OCI-LY3 (cell line): ENCODE measurements around the gene MGP.
A peak's percentile ranks its signal among the peaks of the same experiment; 100 is the strongest.

ENCODE experiments used
- H2AFZ ChIP-seq: fragments of 200-600, 300-600 bp; shearing (Covaris generic); 2 replicates; pipeline ENCODE4 v1.6.0; 2014; ENCODE audit warnings: antibody characterized with exemption, low read depth, low read length
- H3K27ac ChIP-seq: fragments of 200-600, 300-600 bp; sonication (generic); 2 replicates; pipeline ENCODE4 v1.5.1; 2014; ENCODE audit warnings: mild to moderate bottlenecking, low read length, moderate library complexity, mixed read lengths
- H3K27me3 ChIP-seq: fragments of 200-600, 300-600 bp; sonication (generic); 2 replicates; pipeline ENCODE4 v1.6.1; 2014; ENCODE audit warnings: low read depth, low read length, mixed read lengths
- H3K36me3 ChIP-seq: fragments of 200-600, 300-600 bp; sonication (generic); replicated peaks from 2 replicates; pipeline ENCODE3; 2014; ENCODE audit warnings: low read depth, low read length, mixed read lengths
- H3K4me1 ChIP-seq: fragments of 300-600, 200-600 bp; sonication (generic); 2 replicates; pipeline ENCODE4 v1.6.1; 2014; ENCODE audit warnings: low read length, mixed read lengths
- H3K4me2 ChIP-seq: fragments of 200-600, 300-600 bp; sonication (generic); 2 replicates; pipeline ENCODE4 v1.6.1; 2014; ENCODE audit warnings: low read length, mixed read lengths
- H3K4me3 ChIP-seq: fragments of 300-600, 200-600 bp; sonication (generic); 2 replicates; pipeline ENCODE4 v1.5.1; 2014; ENCODE audit warnings: antibody characterized with exemption, mild to moderate bottlenecking, low read length, moderate library complexity
- H3K79me2 ChIP-seq: fragments of 300-600, 200-600 bp; shearing (Covaris generic); 2 replicates; pipeline ENCODE4 v1.6.1; 2014; ENCODE audit warnings: mild to moderate bottlenecking, low read length, mixed read lengths
- H3K9ac ChIP-seq: fragments of 300-600, 200-600 bp; shearing (Covaris generic); 2 replicates; pipeline ENCODE4 v1.6.0; 2014; ENCODE audit warnings: mild to moderate bottlenecking, low read length, moderate library complexity
- H3K9me3 ChIP-seq: fragments of 200-600, 300-600 bp; shearing (Covaris generic); 2 replicates; pipeline ENCODE4 v1.6.1; 2014; ENCODE audit warnings: low read length, mixed read lengths; ENCODE audit not compliant: insufficient read depth
- H4K20me1 ChIP-seq: fragments of 200-600, 300-600 bp; sonication (generic); 2 replicates; pipeline ENCODE4 v1.6.1; 2016; ENCODE audit warnings: low read length, mixed read lengths; ENCODE audit not compliant: insufficient read depth
- EZH2phosphoT487 ChIP-seq: fragments of 200-600 bp; shearing (Covaris generic); IDR thresholded peaks from 2 replicates; pipeline ENCODE4 v1.6.1; 2018; ENCODE audit warnings: antibody characterized with exemption, mixed run types, low read depth
- TF ChIP-seq, protein P1 (sequence below): fragments of 200-600, 300-600 bp; sonication (generic); IDR thresholded peaks from 2 replicates; pipeline ENCODE4 v1.5.1; 2014; ENCODE audit warnings: antibody characterized with exemption, low read length, low read depth

Gene MGP

GRCh38 chr12:14896521-14897169 is 11.0 kb upstream of the MGP start:
- H3K4me3 ChIP-seq: no peak overlapping the region
- no peak overlapping the region for H3K4me2 ChIP-seq
- TF ChIP-seq EZH2phosphoT487: no peak
- TF ChIP-seq, protein P1, sequence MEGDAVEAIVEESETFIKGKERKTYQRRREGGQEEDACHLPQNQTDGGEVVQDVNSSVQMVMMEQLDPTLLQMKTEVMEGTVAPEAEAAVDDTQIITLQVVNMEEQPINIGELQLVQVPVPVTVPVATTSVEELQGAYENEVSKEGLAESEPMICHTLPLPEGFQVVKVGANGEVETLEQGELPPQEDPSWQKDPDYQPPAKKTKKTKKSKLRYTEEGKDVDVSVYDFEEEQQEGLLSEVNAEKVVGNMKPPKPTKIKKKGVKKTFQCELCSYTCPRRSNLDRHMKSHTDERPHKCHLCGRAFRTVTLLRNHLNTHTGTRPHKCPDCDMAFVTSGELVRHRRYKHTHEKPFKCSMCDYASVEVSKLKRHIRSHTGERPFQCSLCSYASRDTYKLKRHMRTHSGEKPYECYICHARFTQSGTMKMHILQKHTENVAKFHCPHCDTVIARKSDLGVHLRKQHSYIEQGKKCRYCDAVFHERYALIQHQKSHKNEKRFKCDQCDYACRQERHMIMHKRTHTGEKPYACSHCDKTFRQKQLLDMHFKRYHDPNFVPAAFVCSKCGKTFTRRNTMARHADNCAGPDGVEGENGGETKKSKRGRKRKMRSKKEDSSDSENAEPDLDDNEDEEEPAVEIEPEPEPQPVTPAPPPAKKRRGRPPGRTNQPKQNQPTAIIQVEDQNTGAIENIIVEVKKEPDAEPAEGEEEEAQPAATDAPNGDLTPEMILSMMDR: no peak
- no peak overlapping the region for H2AFZ ChIP-seq
- no peak overlapping the region for H3K9ac ChIP-seq
- no peaks in the 10 kb centered on the region for H3K79me2 ChIP-seq
- no peaks in the 10 kb centered on the region for H3K4me1 ChIP-seq
- H3K27me3 ChIP-seq: 0 out of 2 replicates have a peak, but pooled peaks cover 7% of the 10 kb centered on the region
- no peaks in the 10 kb centered on the region for H3K9me3 ChIP-seq
- H4K20me1 ChIP-seq: no peaks in the 10 kb centered on the region
- no peaks in the 10 kb centered on the region for H3K36me3 ChIP-seq
- H3K27ac ChIP-seq: no peak overlapping the region

GRCh38 chr12:14893506-14894250 is 8.0 kb upstream of the MGP start:
- no peak overlapping the region for H3K9ac ChIP-seq
- H3K79me2 ChIP-seq: no peaks in the 10 kb centered on the region
- no peaks in the 10 kb centered on the region for H3K36me3 ChIP-seq
- H3K27ac ChIP-seq: no peak overlapping the region
- H2AFZ ChIP-seq: no peak overlapping the region
- TF ChIP-seq, protein P1: no peak
- TF ChIP-seq EZH2phosphoT487: no peak
- H3K9me3 ChIP-seq: no peaks in the 10 kb centered on the region
- H3K4me1 ChIP-seq: no peaks in the 10 kb centered on the region
- no peaks in the 10 kb centered on the region for H4K20me1 ChIP-seq
- H3K4me2 ChIP-seq: no peak overlapping the region
- peaks cover 27% of the 10 kb centered on the region for H3K27me3 ChIP-seq
- H3K4me3 ChIP-seq: no peak overlapping the region

GRCh38 chr12:14892726-14893505 is 7.3 kb upstream of the MGP start:
- no peaks in the 10 kb centered on the region for H3K36me3 ChIP-seq
- no peak overlapping the region for H3K4me2 ChIP-seq
- no peak overlapping the region for H2AFZ ChIP-seq
- TF ChIP-seq, protein P1: peak; percentile 56
- TF ChIP-seq EZH2phosphoT487: no peak
- no peak overlapping the region for H3K4me3 ChIP-seq
- H3K27me3 ChIP-seq: peaks cover 34% of the 10 kb centered on the region
- no peaks in the 10 kb centered on the region for H3K9me3 ChIP-seq
- no peak overlapping the region for H3K27ac ChIP-seq
- no peak overlapping the region for H3K9ac ChIP-seq
- no peaks in the 10 kb centered on the region for H4K20me1 ChIP-seq
- H3K79me2 ChIP-seq: no peaks in the 10 kb centered on the region
- H3K4me1 ChIP-seq: no peaks in the 10 kb centered on the region

DNA sequence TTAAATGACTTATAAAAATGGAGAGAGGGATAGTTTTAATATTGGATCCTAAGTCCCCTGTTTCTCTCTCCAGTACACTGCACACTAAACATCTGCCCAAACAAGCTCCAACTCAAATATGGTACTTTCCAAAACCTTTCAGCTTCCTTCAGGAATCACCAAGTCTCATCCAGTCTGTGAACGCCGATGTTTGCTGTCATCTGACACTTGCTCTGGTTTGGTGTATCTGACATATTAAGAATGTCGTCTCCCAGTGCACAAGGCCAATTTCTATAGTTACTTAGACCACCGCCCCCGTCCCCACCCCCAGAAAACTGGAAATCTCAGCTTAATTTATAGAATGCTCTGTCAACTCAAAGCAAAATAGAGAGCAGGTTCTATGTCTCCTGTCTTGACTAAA is 5.0 kb upstream of the MGP start:
- Histone ChIP-seq H3K4me2 (no peak overlapping the region), H3K4me1 (no peaks in the 10 kb centered on the region), H4K20me1 (no peaks in the 10 kb centered on the region), H3K27ac (no peak overlapping the region), H3K79me2 (no peaks in the 10 kb centered on the region), H3K4me3 (no peak overlapping the region), H3K9ac (no peak overlapping the region), H3K27me3 (peaks cover 56% of the 10 kb centered on the region), H2AFZ (no peak overlapping the region), H3K36me3 (no peaks in the 10 kb centered on the region), H3K9me3 (no peaks in the 10 kb centered on the region)
- no peak for TF ChIP-seq EZH2phosphoT487
- TF ChIP-seq, protein P1: no peak
